ENCODE measurements around the gene ABCC6.
"Not testable (repeated sequence)": the region's sequence is repeated elsewhere in the genome, so short reads cannot be mapped to it uniquely, and the experiment has no call there.

DNA sequence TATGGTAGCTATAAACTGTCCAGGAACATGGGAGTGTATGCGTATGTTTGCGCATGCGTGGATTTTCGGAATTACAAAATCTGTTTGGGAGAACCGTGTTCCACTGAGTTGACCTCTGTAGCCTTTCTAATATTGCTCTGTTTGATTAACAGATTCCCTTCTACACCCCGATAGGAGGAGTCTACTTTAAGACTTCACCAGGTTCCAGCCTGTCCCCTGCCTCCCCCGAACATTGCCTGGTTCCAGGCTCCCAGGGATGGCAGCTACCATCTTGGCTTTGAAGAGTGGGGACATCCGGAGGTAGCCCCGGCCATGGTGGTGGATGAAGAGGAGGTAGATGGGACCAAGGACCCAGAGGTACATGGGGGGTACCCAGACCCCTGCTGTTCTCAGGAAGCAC, 1.9 kb downstream of the ABCC6 start:
- TF ChIP-seq, protein P1, sequence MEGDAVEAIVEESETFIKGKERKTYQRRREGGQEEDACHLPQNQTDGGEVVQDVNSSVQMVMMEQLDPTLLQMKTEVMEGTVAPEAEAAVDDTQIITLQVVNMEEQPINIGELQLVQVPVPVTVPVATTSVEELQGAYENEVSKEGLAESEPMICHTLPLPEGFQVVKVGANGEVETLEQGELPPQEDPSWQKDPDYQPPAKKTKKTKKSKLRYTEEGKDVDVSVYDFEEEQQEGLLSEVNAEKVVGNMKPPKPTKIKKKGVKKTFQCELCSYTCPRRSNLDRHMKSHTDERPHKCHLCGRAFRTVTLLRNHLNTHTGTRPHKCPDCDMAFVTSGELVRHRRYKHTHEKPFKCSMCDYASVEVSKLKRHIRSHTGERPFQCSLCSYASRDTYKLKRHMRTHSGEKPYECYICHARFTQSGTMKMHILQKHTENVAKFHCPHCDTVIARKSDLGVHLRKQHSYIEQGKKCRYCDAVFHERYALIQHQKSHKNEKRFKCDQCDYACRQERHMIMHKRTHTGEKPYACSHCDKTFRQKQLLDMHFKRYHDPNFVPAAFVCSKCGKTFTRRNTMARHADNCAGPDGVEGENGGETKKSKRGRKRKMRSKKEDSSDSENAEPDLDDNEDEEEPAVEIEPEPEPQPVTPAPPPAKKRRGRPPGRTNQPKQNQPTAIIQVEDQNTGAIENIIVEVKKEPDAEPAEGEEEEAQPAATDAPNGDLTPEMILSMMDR (IDR thresholded peaks at IDR 0.05; ENCODE audit: insufficient read depth, low read length) = not testable (repeated sequence)
- not testable (repeated sequence) for TF ChIP-seq POLR2AphosphoS5 (IDR thresholded peaks at IDR 0.05; ENCODE audit: low read depth); SPI1 (IDR thresholded peaks at IDR 0.05; ENCODE audit: borderline replicate concordance, low read depth); GABPA (IDR thresholded peaks at IDR 0.05; ENCODE audit: low read depth)
- TF ChIP-seq, protein P2, sequence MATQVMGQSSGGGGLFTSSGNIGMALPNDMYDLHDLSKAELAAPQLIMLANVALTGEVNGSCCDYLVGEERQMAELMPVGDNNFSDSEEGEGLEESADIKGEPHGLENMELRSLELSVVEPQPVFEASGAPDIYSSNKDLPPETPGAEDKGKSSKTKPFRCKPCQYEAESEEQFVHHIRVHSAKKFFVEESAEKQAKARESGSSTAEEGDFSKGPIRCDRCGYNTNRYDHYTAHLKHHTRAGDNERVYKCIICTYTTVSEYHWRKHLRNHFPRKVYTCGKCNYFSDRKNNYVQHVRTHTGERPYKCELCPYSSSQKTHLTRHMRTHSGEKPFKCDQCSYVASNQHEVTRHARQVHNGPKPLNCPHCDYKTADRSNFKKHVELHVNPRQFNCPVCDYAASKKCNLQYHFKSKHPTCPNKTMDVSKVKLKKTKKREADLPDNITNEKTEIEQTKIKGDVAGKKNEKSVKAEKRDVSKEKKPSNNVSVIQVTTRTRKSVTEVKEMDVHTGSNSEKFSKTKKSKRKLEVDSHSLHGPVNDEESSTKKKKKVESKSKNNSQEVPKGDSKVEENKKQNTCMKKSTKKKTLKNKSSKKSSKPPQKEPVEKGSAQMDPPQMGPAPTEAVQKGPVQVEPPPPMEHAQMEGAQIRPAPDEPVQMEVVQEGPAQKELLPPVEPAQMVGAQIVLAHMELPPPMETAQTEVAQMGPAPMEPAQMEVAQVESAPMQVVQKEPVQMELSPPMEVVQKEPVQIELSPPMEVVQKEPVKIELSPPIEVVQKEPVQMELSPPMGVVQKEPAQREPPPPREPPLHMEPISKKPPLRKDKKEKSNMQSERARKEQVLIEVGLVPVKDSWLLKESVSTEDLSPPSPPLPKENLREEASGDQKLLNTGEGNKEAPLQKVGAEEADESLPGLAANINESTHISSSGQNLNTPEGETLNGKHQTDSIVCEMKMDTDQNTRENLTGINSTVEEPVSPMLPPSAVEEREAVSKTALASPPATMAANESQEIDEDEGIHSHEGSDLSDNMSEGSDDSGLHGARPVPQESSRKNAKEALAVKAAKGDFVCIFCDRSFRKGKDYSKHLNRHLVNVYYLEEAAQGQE (IDR thresholded peaks at IDR 0.05; ENCODE audit: insufficient replicate concordance, low read depth) = not testable (repeated sequence)
